ENCODE measurements around the gene FRMD4B. TPM values are rescaled to one million over a fixed set of nuclear protein-coding genes. Genes with fewer than 3 reads are reported as not detected.
A peak's percentile ranks its signal among the peaks of the same experiment; 100 is the strongest.

The FRMD4B gene
- 4.6 TPM for polyA plus RNA-seq (2012; ENCODE audit: low read depth, missing spikeins)

GRCh38 chr3:69385723-69386555 is at the start of gene FRMD4B:
FRMD4B (minus strand) TSS chr3:69386088; CDS start chr3:69385989, 99 bp downstream.
- TF ChIP-seq POU2F2 (IDR thresholded peaks at IDR 0.05; ENCODE audit: low read depth, low read length), result no peak
- peak; percentile 84 for FAIRE-seq

GRCh38 chr3:69433969-69434325 is 48.1 kb upstream of the FRMD4B start:
- DNase-seq (ENCODE audit: insufficient read length, low spot score), result no peak
- no peak for TF ChIP-seq SPI1 (IDR thresholded peaks at IDR 0.05; ENCODE audit: low read depth, low read length)
- no peak for TF ChIP-seq POLR2A (IDR thresholded peaks at IDR 0.05; ENCODE audit: low read depth, low read length)
- TF ChIP-seq POLR2AphosphoS5 (IDR thresholded peaks at IDR 0.05; ENCODE audit: low read depth, low read length), result no peak
- no peak for TF ChIP-seq TAF1 (IDR thresholded peaks at IDR 0.05; ENCODE audit: low read depth, low read length)
- no peak for TF ChIP-seq POU2F2 (IDR thresholded peaks at IDR 0.05; ENCODE audit: low read depth, low read length)
- TF ChIP-seq PAX5 (IDR thresholded peaks at IDR 0.05; ENCODE audit: insufficient read depth, low read length, severe bottlenecking), result no peak
- FAIRE-seq, result no peak

More at GRCh38 chr3:69385723-69386555, at the start of gene FRMD4B:
- peak; percentile 41 for DNase-seq (ENCODE audit: insufficient read length, low spot score)

GRCh38 chr3:69433121-69433968 is 47.5 kb upstream of the FRMD4B start:
- FAIRE-seq (no peak), DNase-seq (ENCODE audit: insufficient read length, low spot score) (no peak)
- no peak for TF ChIP-seq POLR2AphosphoS5 (IDR thresholded peaks at IDR 0.05; ENCODE audit: low read depth, low read length)
- no peak for TF ChIP-seq TAF1 (IDR thresholded peaks at IDR 0.05; ENCODE audit: low read depth, low read length)
- TF ChIP-seq SPI1 (IDR thresholded peaks at IDR 0.05; ENCODE audit: low read depth, low read length), result no peak
- TF ChIP-seq POU2F2 (IDR thresholded peaks at IDR 0.05; ENCODE audit: low read depth, low read length), result no peak
- no peak for TF ChIP-seq PAX5 (IDR thresholded peaks at IDR 0.05; ENCODE audit: insufficient read depth, low read length, severe bottlenecking)
- TF ChIP-seq POLR2A (IDR thresholded peaks at IDR 0.05; ENCODE audit: low read depth, low read length), result no peak

GRCh38 chr3:69428657-69429255 is 42.9 kb upstream of the FRMD4B start:
- DNase-seq (ENCODE audit: insufficient read length, low spot score), result no peak
- TF ChIP-seq PAX5 (IDR thresholded peaks at IDR 0.05; ENCODE audit: insufficient read depth, low read length, severe bottlenecking) (no peak), TAF1 (IDR thresholded peaks at IDR 0.05; ENCODE audit: low read depth, low read length) (no peak), POLR2AphosphoS5 (IDR thresholded peaks at IDR 0.05; ENCODE audit: low read depth, low read length) (no peak), POU2F2 (IDR thresholded peaks at IDR 0.05; ENCODE audit: low read depth, low read length) (no peak), SPI1 (IDR thresholded peaks at IDR 0.05; ENCODE audit: low read depth, low read length) (no peak), POLR2A (IDR thresholded peaks at IDR 0.05; ENCODE audit: low read depth, low read length) (no peak)
- FAIRE-seq, result no peak

- no peak for TF ChIP-seq PAX5 (IDR thresholded peaks at IDR 0.05; ENCODE audit: insufficient read depth, low read length, severe bottlenecking)
- TF ChIP-seq TAF1 (IDR thresholded peaks at IDR 0.05; ENCODE audit: low read depth, low read length), result no peak
- no peak for TF ChIP-seq POU2F2 (IDR thresholded peaks at IDR 0.05; ENCODE audit: low read depth, low read length)
- no peak for TF ChIP-seq POLR2AphosphoS5 (IDR thresholded peaks at IDR 0.05; ENCODE audit: low read depth, low read length)
- TF ChIP-seq POLR2A (IDR thresholded peaks at IDR 0.05; ENCODE audit: low read depth, low read length), result no peak
- TF ChIP-seq SPI1 (IDR thresholded peaks at IDR 0.05; ENCODE audit: low read depth, low read length), result no peak
- no peak for DNase-seq (ENCODE audit: insufficient read length, low spot score)
- FAIRE-seq, result no peak
Observed at GRCh38 chr3:69426967-69427304, 41.0 kb upstream of the FRMD4B start.

- DNase-seq (ENCODE audit: insufficient read length, low spot score), result no peak
- no peak for TF ChIP-seq POU2F2 (IDR thresholded peaks at IDR 0.05; ENCODE audit: low read depth, low read length)
- TF ChIP-seq POLR2AphosphoS5 (IDR thresholded peaks at IDR 0.05; ENCODE audit: low read depth, low read length), result no peak
- TF ChIP-seq SPI1 (IDR thresholded peaks at IDR 0.05; ENCODE audit: low read depth, low read length), result no peak
- no peak for TF ChIP-seq POLR2A (IDR thresholded peaks at IDR 0.05; ENCODE audit: low read depth, low read length)
- no peak for TF ChIP-seq PAX5 (IDR thresholded peaks at IDR 0.05; ENCODE audit: insufficient read depth, low read length, severe bottlenecking)
- no peak for TF ChIP-seq TAF1 (IDR thresholded peaks at IDR 0.05; ENCODE audit: low read depth, low read length)
- no peak for FAIRE-seq
Observed at GRCh38 chr3:69426291-69426966, 40.5 kb upstream of the FRMD4B start.

- FAIRE-seq, result peak; percentile 94
Observed at GRCh38 chr3:69425249-69425648, 39.4 kb upstream of the FRMD4B start.

GRCh38 chr3:69423463-69424155 is 37.7 kb upstream of the FRMD4B start:
- TF ChIP-seq POLR2AphosphoS5 (IDR thresholded peaks at IDR 0.05; ENCODE audit: low read depth, low read length) (no peak), POLR2A (IDR thresholded peaks at IDR 0.05; ENCODE audit: low read depth, low read length) (no peak), TAF1 (IDR thresholded peaks at IDR 0.05; ENCODE audit: low read depth, low read length) (no peak), SPI1 (IDR thresholded peaks at IDR 0.05; ENCODE audit: low read depth, low read length) (no peak), PAX5 (IDR thresholded peaks at IDR 0.05; ENCODE audit: insufficient read depth, low read length, severe bottlenecking) (no peak), POU2F2 (IDR thresholded peaks at IDR 0.05; ENCODE audit: low read depth, low read length) (no peak)
- FAIRE-seq (no peak), DNase-seq (ENCODE audit: insufficient read length, low spot score) (no peak)

More at GRCh38 chr3:69425249-69425648, 39.4 kb upstream of the FRMD4B start:
- DNase-seq (ENCODE audit: insufficient read length, low spot score), result peak; percentile 14
- TF ChIP-seq PAX5 (IDR thresholded peaks at IDR 0.05; ENCODE audit: insufficient read depth, low read length, severe bottlenecking) (no peak), POLR2A (IDR thresholded peaks at IDR 0.05; ENCODE audit: low read depth, low read length) (no peak), POLR2AphosphoS5 (IDR thresholded peaks at IDR 0.05; ENCODE audit: low read depth, low read length) (no peak), POU2F2 (IDR thresholded peaks at IDR 0.05; ENCODE audit: low read depth, low read length) (no peak), SPI1 (IDR thresholded peaks at IDR 0.05; ENCODE audit: low read depth, low read length) (no peak), TAF1 (IDR thresholded peaks at IDR 0.05; ENCODE audit: low read depth, low read length) (no peak)
